Natural killer cell (primary cell): ENCODE measurements around the gene PTPRN2. TPM values are rescaled to one million over a fixed set of nuclear protein-coding genes. Genes with fewer than 3 reads are reported as not detected.

Experiments
- ATAC-seq, 3 donors: fragments of 150-1000 bp in 2 of 3; fragments of 200-7000 bp in 1 of 3; cut with Tn5 transposase; 1 replicate in 1 of 3; 2 replicates in 2 of 3; pipeline ENCODE4 v1.10.0; 2021; ENCODE audit warnings: mild to moderate bottlenecking in 2 of 3, moderate library complexity in 2 of 3
- DNase-seq, 2 donors: peaks; one replicate each; pipeline versions ENCODE4 v3.0.0 to v3.0.0-alpha.2; 2013 to 2021; ENCODE audit warnings: mixed read lengths in 1 of 2
- H3K27ac ChIP-seq: one replicate; pipeline ENCODE4 v1.5.1; 2013; ENCODE audit warnings: mild to moderate bottlenecking, low read length
- H3K27me3 ChIP-seq: one replicate; pipeline ENCODE4 v1.6.1; 2013; ENCODE audit warnings: low read length; ENCODE audit not compliant: control insufficient read depth, insufficient read depth
- H3K36me3 ChIP-seq: one replicate; pipeline ENCODE4 v1.6.1; 2013; ENCODE audit warnings: low read length; ENCODE audit not compliant: control insufficient read depth, insufficient read depth
- H3K4me1 ChIP-seq: one replicate; pipeline ENCODE4 v1.6.1; 2013; ENCODE audit warnings: low read length; ENCODE audit not compliant: control insufficient read depth, insufficient read depth
- H3K4me3 ChIP-seq: one replicate; pipeline ENCODE4 v1.5.1; 2013; ENCODE audit warnings: low read length
- H3K9me3 ChIP-seq: one replicate; pipeline ENCODE4 v1.6.1; 2013; ENCODE audit warnings: low read length; ENCODE audit not compliant: control insufficient read depth, insufficient read depth
- H3K27ac Mint-ChIP-seq, 2 donors: one replicate each; pipeline ENCODE4 v1.8.0; 2022; ENCODE audit warnings: mild to moderate bottlenecking in 2 of 2, mixed read lengths in 2 of 2, moderate library complexity in 1 of 2
- H3K27me3 Mint-ChIP-seq, 2 donors: one replicate each; pipeline ENCODE4 v1.8.0; 2022; ENCODE audit warnings: low read depth in 2 of 2, mixed read lengths in 2 of 2
- H3K36me3 Mint-ChIP-seq: one replicate; pipeline ENCODE4 v1.8.0; 2022; ENCODE audit warnings: mixed read lengths
- H3K4me1 Mint-ChIP-seq, 2 donors: one replicate each; pipeline ENCODE4 v1.8.0; 2022; ENCODE audit warnings: mixed read lengths in 2 of 2
- H3K4me3 Mint-ChIP-seq: one replicate; pipeline ENCODE4 v1.8.0; 2022; ENCODE audit warnings: mild to moderate bottlenecking, moderate library complexity, mixed read lengths
- H3K9me3 Mint-ChIP-seq, 2 donors: one replicate each; pipeline ENCODE4 v1.8.0; 2022; ENCODE audit warnings: mixed read lengths in 2 of 2
- CTCF ChIP-seq: fragments of 200-600 bp; IDR thresholded peaks from one replicate; pipeline ENCODE4 v1.8.0; 2022; ENCODE audit warnings: antibody characterized with exemption
- WGBS: methylation state at CpG from one replicate; pipeline ENCODE4 v1.1.7; 2013; ENCODE audit warnings: missing lambda C conversion rate; ENCODE audit not compliant: insufficient coverage; 5-methylcytosine and 5-hydroxymethylcytosine counted together
- intact Hi-C: fragments of 100-400 bp; cut with micrococcal nuclease; formaldehyde crosslinking; loops from one replicate; pipeline ENCODE4 v1.14.2; 2022
- total RNA-seq, 4 donors: library from RNA; stranded (reverse); fragments of 120-200 nt in 1 of 4; gene quantifications; one replicate each; pipeline versions ENCODE4 v1.2.3 to v1.2.4, GENCODE V29; 2013 to 2022

Gene PTPRN2
- total RNA-seq, 3 donors from 2014 or later (not counting 1 experiment from before 2014, with no cell fraction given) = 1.3 to 2.5 (median 1.9) TPM

- no peak overlapping the region for H3K27ac Mint-ChIP-seq
- no peak for TF ChIP-seq CTCF
These were observed 479.8 kb downstream of the PTPRN2 start for GRCh38 chr7:158107806-158108205.

GRCh38 chr7:158106272-158106671 lies 481.4 kb downstream of the PTPRN2 start:
- DNase-seq (no peak), ATAC-seq (no peak)
- Histone ChIP-seq H3K27ac (no peak overlapping the region), H3K4me1 (no peaks in the 10 kb centered on the region), H3K9me3 (no peaks in the 10 kb centered on the region), H3K4me3 (no peak overlapping the region), H3K36me3 (no peaks in the 10 kb centered on the region), H3K27me3 (no peaks in the 10 kb centered on the region)
- Mint-ChIP-seq H3K36me3 (no peaks in the 10 kb centered on the region), H3K27me3 (no peaks in the 10 kb centered on the region), H3K4me1 (no peaks in the 10 kb centered on the region), H3K27ac (no peak overlapping the region), H3K9me3 (peaks cover 5 to 9% of the 10 kb centered on the region in 2 donors), H3K4me3 (no peak overlapping the region)
- TF ChIP-seq CTCF = no peak
- WGBS = 80% methylated on average over 3 of the region's 3 CpGs
- intact Hi-C loops = no loop called here

More at GRCh38 chr7:158107806-158108205, 479.8 kb downstream of the PTPRN2 start:
- ATAC-seq (no peak), DNase-seq (no peak)
- H3K36me3 ChIP-seq = no peaks in the 10 kb centered on the region
- Mint-ChIP-seq H3K36me3 (peaks cover 6% of the 10 kb centered on the region), H3K9me3 (peaks cover 11 to 12% of the 10 kb centered on the region in 2 donors), H3K4me3 (no peak overlapping the region), H3K27me3 (no peaks in the 10 kb centered on the region), H3K4me1 (no peaks in the 10 kb centered on the region)
- H3K27me3 ChIP-seq = no peaks in the 10 kb centered on the region
- 85% methylated on average over 2 of the region's 2 CpGs for WGBS
- intact Hi-C loops = no loop called here
- H3K4me3 ChIP-seq = no peak overlapping the region
- H3K4me1 ChIP-seq = no peaks in the 10 kb centered on the region
- H3K27ac ChIP-seq = no peak overlapping the region
- no peaks in the 10 kb centered on the region for H3K9me3 ChIP-seq

GRCh38 chr7:158103378-158103777 lies 484.2 kb downstream of the PTPRN2 start:
- Histone ChIP-seq H3K36me3 (no peaks in the 10 kb centered on the region), H3K27me3 (no peaks in the 10 kb centered on the region), H3K9me3 (no peaks in the 10 kb centered on the region), H3K4me1 (no peaks in the 10 kb centered on the region), H3K27ac (no peak overlapping the region), H3K4me3 (no peak overlapping the region)
- ATAC-seq (no peak), DNase-seq (no peak)
- intact Hi-C loops = no loop called here
- H3K4me1 Mint-ChIP-seq = no peaks in the 10 kb centered on the region
- H3K27ac Mint-ChIP-seq = no peak overlapping the region
- H3K27me3 Mint-ChIP-seq = no peaks in the 10 kb centered on the region
- H3K9me3 Mint-ChIP-seq = peaks cover 2 to 6% of the 10 kb centered on the region in 2 donors
- no peaks in the 10 kb centered on the region for H3K36me3 Mint-ChIP-seq
- no peak overlapping the region for H3K4me3 Mint-ChIP-seq
- 86% methylated on average over 7 of the region's 7 CpGs for WGBS
- no peak for TF ChIP-seq CTCF

GRCh38 chr7:158102897-158103296 lies 484.7 kb downstream of the PTPRN2 start:
- WGBS = 86% methylated on average over 9 of the region's 9 CpGs
- no peaks in the 10 kb centered on the region for H3K36me3 ChIP-seq
- H3K9me3 Mint-ChIP-seq = peaks cover 2 to 4% of the 10 kb centered on the region in 2 donors

More at GRCh38 chr7:158102897-158103296, 484.7 kb downstream of the PTPRN2 start:
- no peak overlapping the region for H3K4me3 ChIP-seq
- no peaks in the 10 kb centered on the region for H3K4me1 Mint-ChIP-seq
- no peak overlapping the region for H3K27ac ChIP-seq
- no peak for TF ChIP-seq CTCF
- H3K4me3 Mint-ChIP-seq = no peak overlapping the region
- H3K27ac Mint-ChIP-seq = no peak overlapping the region
- no peaks in the 10 kb centered on the region for H3K4me1 ChIP-seq
- intact Hi-C loops = no loop called here
- no peak for DNase-seq
- H3K27me3 ChIP-seq = no peaks in the 10 kb centered on the region
- H3K36me3 Mint-ChIP-seq = no peaks in the 10 kb centered on the region
- peak in 1 of 3 donors; percentile 27 for ATAC-seq
- H3K9me3 ChIP-seq = no peaks in the 10 kb centered on the region
- no peaks in the 10 kb centered on the region for H3K27me3 Mint-ChIP-seq
